Measurements from ENCODE around the gene CCDC28A.

Gene CCDC28A

DNA sequence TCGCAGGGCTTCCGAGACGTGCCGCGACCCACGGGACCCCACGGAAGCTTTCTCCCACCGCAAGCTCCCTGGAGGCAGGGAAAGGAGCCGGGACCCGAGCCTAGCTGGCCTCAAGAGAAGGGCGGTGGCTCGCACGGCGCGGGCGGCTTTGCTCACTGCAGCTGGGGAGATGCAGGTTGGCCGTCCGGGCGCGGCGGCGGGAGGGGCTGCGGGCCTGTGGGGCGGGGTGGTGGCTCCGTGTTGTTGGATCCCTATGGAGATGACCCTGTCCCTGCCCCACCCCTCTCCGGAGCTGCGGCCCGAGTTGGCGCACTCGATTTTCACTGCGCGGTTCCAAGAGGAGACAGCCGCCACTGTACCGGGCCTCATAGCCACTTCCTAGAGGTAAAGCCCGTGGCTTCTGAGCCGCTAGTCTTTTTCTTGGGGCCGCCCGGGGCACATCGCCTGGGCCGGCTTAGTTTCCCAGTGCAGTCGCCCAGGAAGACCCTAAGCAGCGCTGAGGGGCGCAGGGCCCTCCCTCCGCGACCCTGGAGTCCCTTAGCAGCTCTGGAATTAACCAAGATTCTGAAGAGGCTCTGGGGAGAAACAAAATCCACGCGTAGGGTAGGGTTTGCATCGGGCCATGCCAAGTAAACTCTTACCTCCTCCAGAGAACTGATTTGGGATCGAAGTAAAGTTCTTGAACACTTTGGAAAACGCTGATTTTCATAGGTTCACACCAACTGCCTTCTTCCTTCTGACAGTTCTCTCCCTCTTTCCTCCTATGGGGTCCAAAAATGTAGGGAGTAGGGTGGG, 22.4 kb downstream of the CCDC28A start, which contains the start of gene ECT2L:
TSS of gene ECT2L (plus strand) at position 279 of the 795 bp plus-strand sequence. CDS start 17,188 bp downstream, outside the sequence.
- DNase-seq (ENCODE audit: low read depth in 2 of 2), result no peak

- no peak for DNase-seq (ENCODE audit: low read depth in 2 of 2)
Observed at GRCh38 chr6:138796771-138797170, 23.2 kb downstream of the CCDC28A start.

DNA sequence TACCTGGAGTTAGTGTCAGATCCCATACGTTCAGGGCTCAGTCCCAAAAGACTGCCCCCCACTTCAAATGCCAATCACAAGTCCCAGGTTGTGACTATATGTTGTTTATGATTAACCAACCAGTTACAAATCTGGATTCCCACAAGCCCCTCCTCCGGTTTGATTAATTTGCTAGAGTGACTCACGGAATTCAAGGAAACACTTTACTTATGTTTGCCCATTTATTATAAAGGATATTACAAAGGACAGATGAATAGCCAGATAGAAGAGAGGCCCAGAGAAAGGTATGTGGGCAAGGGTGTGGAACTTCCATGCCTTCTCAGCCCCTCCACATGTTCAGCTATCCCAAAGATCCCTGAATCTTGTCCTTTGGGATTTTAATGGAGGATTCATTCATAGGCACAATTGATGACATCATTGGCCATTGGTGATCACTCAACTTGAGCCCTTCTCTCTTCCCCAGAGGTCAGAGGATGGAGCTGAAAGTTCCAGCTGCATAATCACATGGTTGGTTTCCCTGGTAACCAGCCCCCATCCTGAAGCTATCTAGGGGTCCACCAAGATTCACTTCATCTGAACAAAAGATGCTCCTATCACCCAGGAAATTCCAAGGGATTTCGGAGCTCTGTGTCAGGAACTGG, 24.4 kb downstream of the CCDC28A start:
- no peak for DNase-seq (ENCODE audit: low read depth in 2 of 2)

DNA sequence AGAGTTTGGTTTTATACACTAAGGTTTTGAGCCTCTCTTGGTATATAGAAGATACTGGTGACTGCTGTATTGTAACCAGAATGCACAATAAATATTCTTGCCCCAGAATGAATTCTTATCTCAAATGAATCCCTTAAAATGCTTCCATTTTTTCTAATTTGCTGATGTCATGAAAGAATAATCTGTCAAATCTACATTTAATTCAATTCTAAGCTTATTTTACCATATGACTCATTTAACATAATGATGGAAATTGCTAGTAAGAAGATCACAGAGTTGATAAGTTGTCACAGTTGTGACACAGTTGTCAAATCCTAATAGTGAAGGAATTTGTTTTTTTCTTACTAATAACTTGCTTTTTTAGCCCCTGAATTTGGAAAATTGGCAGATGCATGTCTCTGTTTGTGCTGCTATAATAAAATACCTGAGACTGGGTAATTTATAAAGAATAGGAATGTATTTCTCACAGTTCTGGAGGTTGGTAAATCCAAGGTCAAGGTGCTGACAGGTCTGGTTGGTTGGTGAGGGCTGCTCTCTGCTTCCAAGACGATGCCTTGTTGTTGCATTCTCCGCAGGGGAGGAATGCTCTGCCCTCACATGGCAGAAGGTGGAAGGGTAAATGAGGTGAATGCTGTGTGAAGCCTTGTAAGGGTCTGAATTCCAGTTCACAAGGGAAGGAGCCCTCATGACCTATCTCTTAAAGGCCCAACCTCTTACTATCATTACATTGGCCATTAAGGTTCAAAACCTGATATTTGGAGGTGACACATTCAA, 27.0 kb downstream of the CCDC28A start:
- no peak for DNase-seq (ENCODE audit: low read depth in 2 of 2)

DNA sequence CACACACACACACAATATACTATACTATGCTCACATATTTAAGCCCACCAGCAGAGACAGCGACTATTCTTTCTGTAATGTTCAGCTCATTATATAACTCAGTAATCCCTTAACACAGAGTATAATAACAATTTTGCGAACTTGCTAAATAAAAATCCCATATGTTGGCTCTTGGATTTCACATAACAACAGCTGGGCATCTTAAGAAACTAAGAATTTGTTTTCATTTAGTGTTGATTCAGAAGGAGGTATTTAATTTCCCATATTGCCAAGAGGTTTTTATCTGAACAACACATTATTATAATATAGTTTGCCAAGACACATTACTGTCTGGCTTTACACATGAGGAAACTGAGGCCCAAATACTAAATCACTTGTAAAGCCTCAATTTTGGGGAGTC, 29.8 kb downstream of the CCDC28A start:
- no peak for DNase-seq (ENCODE audit: low read depth in 2 of 2)

DNA sequence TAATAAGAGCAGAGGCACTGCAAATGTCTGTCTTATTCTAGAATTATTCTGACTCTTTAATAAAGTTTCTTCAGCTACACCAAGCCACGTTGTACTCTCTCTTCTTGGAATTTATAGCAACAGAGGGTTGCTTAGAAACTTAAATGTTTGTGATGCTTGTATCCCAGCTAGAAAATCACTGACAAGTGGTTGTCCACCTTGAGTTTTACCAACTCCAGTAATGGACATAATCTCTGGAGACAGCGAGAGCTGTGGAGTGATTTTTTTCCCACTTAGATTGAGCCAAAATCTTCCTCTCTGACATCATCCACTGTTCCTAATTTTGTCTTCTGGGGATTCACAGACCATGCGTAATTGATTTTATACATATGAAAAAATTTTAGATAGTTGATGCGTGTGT, 30.3 kb downstream of the CCDC28A start:
- DNase-seq (ENCODE audit: low read depth in 2 of 2), result no peak

DNA sequence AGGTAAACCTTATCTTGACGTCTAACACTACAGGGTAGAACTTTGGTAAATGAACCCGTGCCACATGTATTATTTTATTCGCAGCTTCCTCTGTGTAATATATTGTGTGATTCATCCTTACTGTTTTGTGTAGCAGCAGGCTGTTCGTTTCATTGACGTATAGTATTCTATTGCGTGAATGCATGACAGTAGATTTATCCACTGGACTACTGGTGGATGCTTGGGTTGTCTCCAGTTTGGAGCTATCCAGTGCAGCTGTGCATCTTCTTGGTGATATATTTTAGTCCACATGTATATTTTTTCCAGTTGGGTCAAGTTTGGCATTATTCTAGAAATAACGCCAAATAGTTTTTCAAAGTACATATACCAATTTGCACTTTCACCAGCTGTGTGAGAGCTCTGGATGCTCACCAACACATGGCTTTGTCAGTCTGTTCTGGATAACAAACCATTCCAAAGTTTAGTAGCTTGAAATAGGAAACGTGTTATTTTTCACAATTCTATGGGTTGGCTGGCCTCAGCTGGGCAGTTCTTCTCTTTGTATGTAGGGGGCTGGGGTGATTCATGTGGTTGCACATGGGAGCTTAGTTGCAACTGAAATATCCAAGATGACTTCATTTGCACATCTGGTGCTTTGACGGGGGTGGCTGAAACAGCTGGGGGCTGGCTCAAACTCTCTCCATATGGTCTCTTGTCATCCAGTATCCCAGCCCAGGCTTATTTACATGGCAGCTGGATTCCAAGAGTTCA, 31.6 kb downstream of the CCDC28A start:
- no peak for DNase-seq (ENCODE audit: low read depth in 2 of 2)

GRCh38 chr6:138806889-138807288, 33.3 kb downstream of the CCDC28A start:
- no peak for DNase-seq (ENCODE audit: low read depth in 2 of 2)

GRCh38 chr6:138809677-138810076, 36.1 kb downstream of the CCDC28A start:
- DNase-seq (ENCODE audit: low read depth in 2 of 2), result no peak

- DNase-seq (ENCODE audit: low read depth in 2 of 2), result no peak
Observed at GRCh38 chr6:138811866-138812265, 38.3 kb downstream of the CCDC28A start.

GRCh38 chr6:138814179-138814834, 40.7 kb downstream of the CCDC28A start:
- DNase-seq (ENCODE audit: low read depth in 2 of 2), result no peak

- DNase-seq (ENCODE audit: low read depth in 2 of 2), result no peak
Observed at GRCh38 chr6:138815221-138815620, 41.7 kb downstream of the CCDC28A start.

- DNase-seq (ENCODE audit: low read depth in 2 of 2), result no peak
Observed at GRCh38 chr6:138815797-138816528, 42.4 kb downstream of the CCDC28A start.

GRCh38 chr6:138817799-138818198, 44.2 kb downstream of the CCDC28A start:
- no peak for DNase-seq (ENCODE audit: low read depth in 2 of 2)

- no peak for DNase-seq (ENCODE audit: low read depth in 2 of 2)
Observed at GRCh38 chr6:138818496-138819194, 45.1 kb downstream of the CCDC28A start.

- DNase-seq (ENCODE audit: low read depth in 2 of 2), result no peak
Observed at GRCh38 chr6:138821519-138821918, 48.0 kb downstream of the CCDC28A start.

DNA sequence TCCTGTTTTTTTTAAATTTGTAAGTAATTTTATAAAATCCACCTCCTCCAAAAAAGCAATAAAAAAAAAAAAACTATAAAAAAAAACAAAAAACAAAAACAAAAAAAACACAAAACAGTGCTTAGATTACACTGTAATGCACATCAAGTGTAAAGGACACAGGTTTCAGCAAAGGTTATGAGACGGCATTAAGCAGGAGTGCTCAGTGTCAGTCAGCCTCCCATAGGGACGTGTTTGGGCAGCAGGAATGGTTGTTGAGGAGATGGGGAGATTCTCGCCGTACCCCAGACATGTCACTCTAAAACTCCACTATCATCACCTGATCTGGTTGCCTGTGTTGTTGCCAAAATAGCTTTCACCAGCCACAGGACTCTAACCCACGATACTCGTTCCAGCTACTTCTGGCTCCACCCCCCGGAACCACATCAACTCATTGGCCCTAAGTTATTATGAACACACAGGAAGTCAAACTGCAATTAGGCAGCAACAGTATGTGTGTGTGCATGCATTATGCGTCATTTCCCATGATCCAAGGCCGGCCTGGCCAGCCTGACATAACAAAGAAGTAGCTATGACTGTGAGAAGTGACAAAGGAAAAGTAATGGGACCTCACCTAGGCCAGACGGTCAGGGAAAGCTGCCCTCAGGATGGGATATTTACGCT, 51.0 kb downstream of the CCDC28A start:
- DNase-seq (ENCODE audit: low read depth in 2 of 2), result no peak

DNA sequence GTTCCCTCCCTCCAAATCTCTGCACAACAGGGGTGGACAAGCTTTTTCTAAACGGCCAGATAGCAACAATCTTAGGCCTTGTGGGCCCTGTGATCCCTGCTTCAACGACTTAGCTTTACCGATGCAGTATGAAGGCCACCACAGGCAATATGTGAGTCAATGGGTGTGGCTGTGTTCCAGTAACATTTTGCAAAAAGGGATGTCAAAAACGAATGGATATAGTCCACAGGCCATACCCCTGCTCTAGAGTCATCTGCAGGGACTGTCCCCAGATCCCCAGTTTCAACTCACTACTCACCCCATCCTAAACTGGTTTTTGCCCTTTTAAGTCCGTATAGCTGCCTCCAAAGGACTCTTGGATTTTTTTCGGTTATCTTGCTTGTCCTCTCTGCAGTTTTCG, 56.7 kb downstream of the CCDC28A start:
- no peak for DNase-seq (ENCODE audit: low read depth in 2 of 2)

DNA sequence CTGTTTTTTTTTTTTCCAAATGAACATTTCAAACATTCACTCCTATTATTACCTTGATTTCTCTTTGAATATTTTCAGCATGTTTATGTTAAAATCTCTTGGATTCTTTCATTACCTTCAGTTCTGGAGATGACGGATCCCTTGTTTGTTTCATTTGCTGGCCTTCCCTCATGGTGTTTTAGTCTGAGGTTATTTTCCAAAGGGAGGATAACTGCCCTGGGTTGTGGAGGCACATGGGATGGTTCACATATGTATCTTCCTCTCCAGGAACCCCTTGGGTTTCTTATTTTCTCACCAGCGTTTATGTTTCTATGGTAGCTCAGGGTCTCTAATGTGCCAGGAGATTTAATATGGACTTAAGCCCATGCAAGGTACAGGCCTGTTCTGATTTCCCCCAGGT, 58.6 kb downstream of the CCDC28A start:
- no peak for DNase-seq (ENCODE audit: low read depth in 2 of 2)
